Activated T-cell treated with anti-CD3 and anti-CD28 coated beads for 1 hour (primary cell): ENCODE results near the gene LRRIQ1.

ENCODE experiments used
- DNase-seq: peaks from one replicate; pipeline ENCODE4 v3.0.0-alpha.2; 2020; ENCODE audit warnings: low read depth

The LRRIQ1 gene

GRCh38 chr12:85280165-85280983, 244.2 kb downstream of the LRRIQ1 start, which contains the start of gene ALX1:
Gene ALX1, plus strand, starts transcription at chr12:85280220. Its CDS starts 42 bp downstream, at chr12:85280262.
- DNase-seq = no peak

- DNase-seq = no peak
Observed at GRCh38 chr12:85280984-85281630, 245.0 kb downstream of the LRRIQ1 start.

- DNase-seq = no peak
Observed at GRCh38 chr12:85281636-85282312, 245.6 kb downstream of the LRRIQ1 start.

GRCh38 chr12:85283560-85283959, 247.4 kb downstream of the LRRIQ1 start:
- DNase-seq = no peak
